SU-DHL-6 (cell line): ENCODE measurements around the gene PAPOLB.

Experiments used
- H2AFZ ChIP-seq: fragments of 200-600 bp; sonication (generic); 2 replicates; pipeline ENCODE4 v1.6.1; 2014; ENCODE audit warnings: low read depth, mild to moderate bottlenecking, moderate library complexity, mixed read lengths, antibody characterized with exemption, low read length; ENCODE audit not compliant: severe bottlenecking
- H3F3A ChIP-seq: fragments of 200-600 bp; shearing (Covaris generic); 2 replicates; pipeline ENCODE4 v1.6.0; 2016; ENCODE audit warnings: antibody characterized with exemption, mild to moderate bottlenecking; ENCODE audit not compliant: insufficient read depth
- H3K27ac ChIP-seq: fragments of 200-600 bp; sonication (generic); 2 replicates; pipeline ENCODE4 v1.5.1; 2016; ENCODE audit warnings: low read depth, mild to moderate bottlenecking, low read length, moderate library complexity, mixed read lengths
- H3K27me3 ChIP-seq: fragments of 200-600 bp; sonication (generic), shearing (Covaris generic); 2 replicates; pipeline ENCODE4 v1.6.0; 2014; ENCODE audit warnings: mild to moderate bottlenecking, low read length
- H3K36me3 ChIP-seq: fragments of 200-600 bp; sonication (generic); 2 replicates; pipeline ENCODE4 v1.6.1; 2014; ENCODE audit warnings: mild to moderate bottlenecking, low read length, mixed read lengths
- H3K4me2 ChIP-seq: fragments of 300-600, 200-600 bp; shearing (Covaris generic), sonication (generic); 2 replicates; pipeline ENCODE4 v1.6.0; 2014; ENCODE audit warnings: low read length, low read depth, mild to moderate bottlenecking; ENCODE audit not compliant: poor library complexity, severe bottlenecking
- H3K4me3 ChIP-seq: fragments of 200-600 bp; sonication (generic); 2 replicates; pipeline ENCODE4 v1.5.1; 2014; ENCODE audit warnings: antibody characterized with exemption, low read length, mild to moderate bottlenecking, mixed read lengths; ENCODE audit not compliant: insufficient read depth, poor library complexity, severe bottlenecking
- H3K79me2 ChIP-seq: fragments of 200-600 bp; sonication (generic); 2 replicates; pipeline ENCODE4 v1.6.1; 2014; ENCODE audit warnings: mild to moderate bottlenecking, low read length, moderate library complexity; ENCODE audit not compliant: insufficient read depth
- H3K9ac ChIP-seq: fragments of 200-600 bp; sonication (generic); 2 replicates; pipeline ENCODE4 v1.7.0; 2014; ENCODE audit warnings: mild to moderate bottlenecking, low read length
- H3K9me2 ChIP-seq: fragments of 200-600 bp; sonication (generic); replicated peaks from 2 replicates; pipeline ENCODE4 v1.6.1; 2014; ENCODE audit warnings: low read length; ENCODE audit not compliant: insufficient read depth
- H3K9me3 ChIP-seq: fragments of 200-600 bp; sonication (generic); 2 replicates; pipeline ENCODE4 v1.6.1; 2014; ENCODE audit warnings: low read length, mixed read lengths; ENCODE audit not compliant: insufficient read depth
- H4K20me1 ChIP-seq: fragments of 200-600 bp; sonication (generic); 2 replicates; pipeline ENCODE4 v1.6.1; 2014; ENCODE audit warnings: low read depth, mild to moderate bottlenecking, antibody characterized with exemption, low read length, moderate library complexity, mixed read lengths
- EZH2phosphoT487 ChIP-seq: fragments of 200-600 bp; sonication (generic), shearing (Covaris generic); conservative IDR thresholded peaks from 2 replicates; pipeline ENCODE4 v1.6.1; 2018; ENCODE audit warnings: mild to moderate bottlenecking, antibody characterized with exemption, low read length, moderate library complexity, mixed read lengths
- TF ChIP-seq, protein P1 (sequence below): fragments of 200-600 bp; sonication (generic); IDR thresholded peaks from one replicate; pipeline ENCODE4 v1.5.1; 2017; ENCODE audit warnings: antibody characterized with exemption, mild to moderate bottlenecking, low read length, moderate library complexity; ENCODE audit not compliant: insufficient read depth, poor library complexity, severe bottlenecking

The PAPOLB gene

DNA sequence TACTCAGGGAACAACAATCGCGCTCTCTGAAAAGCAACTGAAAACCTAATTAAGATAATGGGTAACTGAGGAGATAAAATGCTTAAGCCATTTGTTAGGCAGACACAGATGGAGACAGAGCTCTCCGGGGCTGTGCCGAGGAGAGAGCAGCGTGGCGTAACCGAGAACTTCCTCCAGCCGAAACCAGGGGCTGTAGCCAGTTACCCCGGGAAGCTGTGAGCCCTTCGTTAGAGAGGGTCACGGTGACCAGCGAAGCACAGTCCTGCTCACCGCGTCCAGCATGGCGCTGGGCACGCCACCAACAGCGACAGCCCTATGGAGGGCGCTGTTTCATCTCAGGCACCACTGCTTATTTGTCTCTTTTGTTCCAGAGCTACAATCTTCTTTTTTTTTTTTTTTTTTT lies 16.1 kb downstream of the PAPOLB start:
- Histone ChIP-seq H3K4me3 (no peak overlapping the region), H3K4me2 (no peak overlapping the region), H3K36me3 (no peaks in the 10 kb centered on the region), H3K9ac (no peak overlapping the region), H3K27me3 (no peaks in the 10 kb centered on the region), H3F3A (no peaks in the 10 kb centered on the region), H3K27ac (no peak overlapping the region), H4K20me1 (no peaks in the 10 kb centered on the region), H3K9me2 (no peaks in the 10 kb centered on the region), H3K79me2 (no peaks in the 10 kb centered on the region), H3K9me3 (no peaks in the 10 kb centered on the region), H2AFZ (no peak overlapping the region)
- TF ChIP-seq EZH2phosphoT487, result no peak
- TF ChIP-seq, protein P1, sequence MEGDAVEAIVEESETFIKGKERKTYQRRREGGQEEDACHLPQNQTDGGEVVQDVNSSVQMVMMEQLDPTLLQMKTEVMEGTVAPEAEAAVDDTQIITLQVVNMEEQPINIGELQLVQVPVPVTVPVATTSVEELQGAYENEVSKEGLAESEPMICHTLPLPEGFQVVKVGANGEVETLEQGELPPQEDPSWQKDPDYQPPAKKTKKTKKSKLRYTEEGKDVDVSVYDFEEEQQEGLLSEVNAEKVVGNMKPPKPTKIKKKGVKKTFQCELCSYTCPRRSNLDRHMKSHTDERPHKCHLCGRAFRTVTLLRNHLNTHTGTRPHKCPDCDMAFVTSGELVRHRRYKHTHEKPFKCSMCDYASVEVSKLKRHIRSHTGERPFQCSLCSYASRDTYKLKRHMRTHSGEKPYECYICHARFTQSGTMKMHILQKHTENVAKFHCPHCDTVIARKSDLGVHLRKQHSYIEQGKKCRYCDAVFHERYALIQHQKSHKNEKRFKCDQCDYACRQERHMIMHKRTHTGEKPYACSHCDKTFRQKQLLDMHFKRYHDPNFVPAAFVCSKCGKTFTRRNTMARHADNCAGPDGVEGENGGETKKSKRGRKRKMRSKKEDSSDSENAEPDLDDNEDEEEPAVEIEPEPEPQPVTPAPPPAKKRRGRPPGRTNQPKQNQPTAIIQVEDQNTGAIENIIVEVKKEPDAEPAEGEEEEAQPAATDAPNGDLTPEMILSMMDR, result no peak

DNA sequence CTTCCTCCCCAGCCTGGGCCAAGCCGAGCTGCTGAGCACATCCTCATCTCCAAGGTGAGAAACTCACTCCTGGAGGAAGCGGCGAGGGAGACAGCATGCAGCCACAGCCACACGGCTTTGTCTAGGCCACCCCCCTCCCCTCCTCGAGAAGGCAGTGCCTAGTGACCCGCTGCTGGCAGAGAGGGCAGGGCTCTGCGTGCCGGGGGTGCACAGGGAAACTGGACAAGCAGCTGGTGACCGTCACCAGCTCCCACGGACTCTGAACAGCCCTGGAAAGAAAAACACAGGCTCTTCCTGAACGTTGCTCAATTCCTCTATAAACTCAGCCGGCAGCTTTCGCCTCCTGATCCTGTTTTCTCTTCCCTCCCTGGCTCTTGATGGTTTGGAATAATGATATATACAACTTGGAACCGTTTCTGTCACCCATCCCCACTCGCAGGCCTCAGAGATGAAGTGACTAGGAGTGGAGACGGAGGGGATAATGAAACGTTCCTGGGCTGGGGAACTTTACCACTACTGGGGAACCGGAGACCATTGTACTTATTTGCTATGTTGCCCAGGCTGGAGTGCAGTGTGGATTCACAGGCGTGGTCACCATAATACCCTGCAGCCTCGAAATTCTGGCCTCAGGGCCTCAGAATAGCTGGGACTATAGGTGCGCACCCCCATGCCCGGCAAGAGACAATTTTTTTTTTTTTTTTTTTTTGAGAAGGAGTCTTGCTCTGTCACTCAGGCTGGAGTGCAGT lies 19.3 kb downstream of the PAPOLB start:
- Histone ChIP-seq H2AFZ (no peak overlapping the region), H3K4me3 (no peak overlapping the region), H4K20me1 (no peaks in the 10 kb centered on the region), H3K9me2 (no peaks in the 10 kb centered on the region), H3K27me3 (no peaks in the 10 kb centered on the region), H3K36me3 (no peaks in the 10 kb centered on the region), H3K4me2 (no peak overlapping the region), H3K9me3 (no peaks in the 10 kb centered on the region), H3K79me2 (no peaks in the 10 kb centered on the region), H3K9ac (no peak overlapping the region), H3K27ac (no peak overlapping the region), H3F3A (no peaks in the 10 kb centered on the region)
- TF ChIP-seq, protein P1, result no peak

DNA sequence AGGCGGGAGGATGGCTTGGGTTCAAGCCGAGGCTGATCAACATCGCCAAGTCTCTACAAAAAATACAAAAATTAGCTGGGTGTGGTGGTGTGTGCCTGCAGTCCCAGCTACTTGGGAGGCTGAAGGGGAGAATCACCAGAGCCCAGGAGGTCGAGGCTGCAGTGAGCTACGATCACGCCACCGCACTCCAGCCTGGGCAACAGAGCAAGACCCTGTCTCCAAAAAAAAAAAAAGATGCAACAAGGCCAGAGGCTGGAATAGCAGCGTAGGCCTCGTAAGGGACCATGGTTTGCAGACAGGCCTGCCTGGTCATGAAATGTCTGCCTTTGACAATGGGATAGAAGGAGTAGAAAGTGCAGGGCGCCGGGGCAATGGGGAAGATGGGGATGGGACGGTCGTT lies 20.0 kb downstream of the PAPOLB start:
- no peak overlapping the region for H2AFZ ChIP-seq
- H3K4me2 ChIP-seq, result no peak overlapping the region
- H3K9me2 ChIP-seq, result no peaks in the 10 kb centered on the region
- no peaks in the 10 kb centered on the region for H4K20me1 ChIP-seq
- no peak overlapping the region for H3K4me3 ChIP-seq
- no peaks in the 10 kb centered on the region for H3F3A ChIP-seq
- H3K36me3 ChIP-seq, result no peaks in the 10 kb centered on the region
- no peak overlapping the region for H3K27ac ChIP-seq
- TF ChIP-seq, protein P1, result no peak
- no peak for TF ChIP-seq EZH2phosphoT487
- H3K27me3 ChIP-seq, result no peaks in the 10 kb centered on the region
- no peaks in the 10 kb centered on the region for H3K9me3 ChIP-seq
- no peak overlapping the region for H3K9ac ChIP-seq
- H3K79me2 ChIP-seq, result no peaks in the 10 kb centered on the region
